GM21528 (cell line): ENCODE measurements around the gene TAX1BP3.
A peak's percentile ranks its signal among the peaks of the same experiment; 100 is the strongest.

ENCODE experiments used
- ATAC-seq: cut with Tn5 transposase; IDR thresholded peaks from one replicate; pipeline ENCODE4 v1.9.1; 2021; ENCODE audit warnings: mild to moderate bottlenecking, moderate library complexity; ENCODE audit not compliant: unreplicated experiment, low FRiP score

Gene TAX1BP3

DNA sequence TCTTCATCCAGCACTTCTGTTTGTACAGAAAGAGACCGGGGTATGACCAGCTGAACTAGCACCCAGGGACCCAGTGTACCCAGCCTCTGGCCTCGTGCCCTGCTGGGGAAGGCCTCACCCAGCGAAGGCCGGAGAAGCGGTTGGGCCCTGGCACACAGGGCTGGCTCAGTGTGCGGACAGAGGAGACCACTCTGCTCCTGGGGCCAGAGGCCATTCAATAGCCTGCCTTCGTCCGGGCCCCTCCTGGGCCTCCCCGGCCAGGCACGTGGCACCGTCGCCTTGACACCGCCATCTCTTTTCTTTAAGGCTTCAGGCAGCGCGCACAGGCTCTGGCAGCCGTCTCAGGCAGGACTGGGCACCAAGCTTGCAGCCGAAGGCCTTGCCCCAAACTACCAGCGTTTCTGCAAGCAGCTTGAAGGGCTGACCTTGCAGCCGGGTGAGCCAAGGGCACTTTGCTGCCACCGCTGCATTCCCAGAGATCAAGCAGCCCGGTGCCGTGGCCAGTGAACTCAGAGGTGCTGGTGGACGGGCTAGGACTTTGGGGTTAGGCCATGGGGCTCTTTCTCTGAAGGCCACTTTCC lies 8.0 kb downstream of the TAX1BP3 start:
- no peak for ATAC-seq

- ATAC-seq = no peak
Measured at GRCh38 chr17:3659541-3660111, 8.8 kb downstream of the TAX1BP3 start.

DNA sequence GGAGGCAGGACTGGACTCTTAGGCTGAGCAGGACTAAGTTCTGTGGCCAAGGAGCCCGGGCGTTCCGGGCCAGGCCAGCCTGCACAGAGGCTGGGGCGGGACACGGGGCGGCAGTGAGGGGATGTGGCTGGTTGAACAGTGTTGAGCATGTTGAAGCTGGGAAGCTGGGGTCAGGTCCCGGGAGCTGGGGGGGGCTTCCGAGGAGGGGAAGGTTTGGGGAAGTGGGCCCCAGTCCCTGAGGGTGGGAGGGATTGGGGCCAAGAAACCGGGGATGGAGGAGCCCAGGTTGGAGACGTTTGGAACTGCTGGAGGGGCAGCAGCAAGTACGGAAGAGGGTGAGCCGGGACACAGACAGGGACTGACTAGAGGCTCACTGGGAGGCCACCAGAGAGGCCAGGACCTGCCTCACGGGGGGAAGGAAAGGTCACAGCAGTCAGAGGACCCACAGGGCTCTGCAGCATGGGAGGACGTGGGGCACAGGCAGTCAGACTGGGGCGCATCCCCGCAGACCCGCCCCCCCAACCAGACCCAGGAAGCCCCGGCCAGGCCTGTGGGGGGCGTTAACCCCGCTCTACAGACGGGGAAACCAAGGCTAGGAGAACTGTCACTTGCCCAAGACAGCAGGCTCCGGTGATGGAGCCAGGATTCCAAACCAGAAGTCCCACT lies 9.5 kb downstream of the TAX1BP3 start:
- no peak for ATAC-seq

DNA sequence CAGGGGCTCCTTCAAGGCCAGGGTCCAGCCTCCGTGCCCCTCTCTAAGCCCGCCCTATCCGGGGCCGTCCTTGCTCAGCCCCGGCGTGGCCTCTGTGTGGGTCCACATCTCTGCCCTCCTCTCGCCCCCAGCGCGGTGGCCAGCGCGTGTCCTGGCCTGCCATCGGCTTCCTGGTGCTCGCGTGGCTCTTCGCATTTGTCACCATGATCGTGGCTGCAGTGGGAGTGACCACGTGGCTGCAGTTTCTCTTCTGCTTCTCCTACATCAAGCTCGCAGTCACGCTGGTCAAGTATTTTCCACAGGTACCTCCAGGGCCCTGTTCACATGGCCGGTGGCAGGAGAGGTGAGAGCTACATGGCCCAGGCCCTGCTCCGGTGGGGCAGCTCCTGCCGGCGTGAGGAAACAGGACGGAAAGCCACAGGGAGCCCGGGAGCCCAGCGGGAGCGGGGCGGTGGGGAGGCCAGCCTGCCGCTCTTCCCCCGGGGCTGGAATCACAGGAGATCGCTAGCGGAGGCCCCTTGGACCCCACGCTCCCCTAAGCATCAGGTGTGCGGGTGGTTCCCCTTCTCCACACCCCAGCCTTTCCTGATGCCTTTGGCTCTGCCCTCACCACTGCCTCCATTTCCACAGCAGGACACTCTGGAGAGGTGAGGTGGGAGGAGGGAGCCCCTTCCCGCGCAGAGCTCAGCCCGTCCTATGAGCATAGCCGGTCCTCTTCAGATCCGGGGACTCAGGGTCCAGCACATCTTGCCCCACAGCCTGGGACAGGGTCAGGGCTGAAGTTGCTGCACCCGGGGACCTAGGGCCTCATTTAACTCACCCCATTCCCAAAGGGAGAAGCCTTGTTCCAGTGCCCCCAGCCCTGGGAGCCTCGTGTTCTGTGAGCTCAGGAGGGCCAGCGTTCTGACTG lies 10.2 kb downstream of the TAX1BP3 start:
- no peak for ATAC-seq

DNA sequence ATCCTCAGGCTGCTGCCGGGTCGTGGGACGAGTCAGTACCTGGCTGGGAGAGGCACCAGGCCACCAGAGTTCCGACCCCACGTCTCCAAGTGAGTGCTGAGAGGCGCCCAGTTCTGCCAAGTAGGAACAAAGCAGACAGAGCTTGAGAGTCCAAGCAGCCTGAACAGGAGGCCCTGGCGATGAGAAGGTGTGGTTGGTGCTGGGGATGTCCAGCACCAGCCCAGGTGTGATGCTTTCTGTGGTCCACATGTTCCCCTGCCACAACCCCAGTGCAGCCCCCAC lies 10.8 kb downstream of the TAX1BP3 start:
- ATAC-seq = no peak

- ATAC-seq = no peak
Measured at GRCh38 chr17:3656755-3657587, 11.4 kb downstream of the TAX1BP3 start.

DNA sequence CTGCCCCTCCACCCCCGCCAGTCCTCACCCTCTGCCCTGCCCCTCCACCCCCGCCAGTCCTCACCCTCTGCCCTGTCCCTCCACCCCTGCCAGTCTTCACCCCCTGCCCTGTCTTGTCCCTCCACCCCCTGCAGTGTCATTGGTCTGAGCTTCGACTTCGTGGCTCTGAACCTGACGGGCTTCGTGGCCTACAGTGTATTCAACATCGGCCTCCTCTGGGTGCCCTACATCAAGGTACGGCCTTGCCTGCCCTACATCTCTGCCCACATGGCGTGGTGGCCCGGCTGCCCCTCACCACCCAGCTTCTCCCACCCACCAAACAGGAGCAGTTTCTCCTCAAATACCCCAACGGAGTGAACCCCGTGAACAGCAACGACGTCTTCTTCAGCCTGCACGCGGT lies 12.0 kb downstream of the TAX1BP3 start:
- ATAC-seq = no peak

DNA sequence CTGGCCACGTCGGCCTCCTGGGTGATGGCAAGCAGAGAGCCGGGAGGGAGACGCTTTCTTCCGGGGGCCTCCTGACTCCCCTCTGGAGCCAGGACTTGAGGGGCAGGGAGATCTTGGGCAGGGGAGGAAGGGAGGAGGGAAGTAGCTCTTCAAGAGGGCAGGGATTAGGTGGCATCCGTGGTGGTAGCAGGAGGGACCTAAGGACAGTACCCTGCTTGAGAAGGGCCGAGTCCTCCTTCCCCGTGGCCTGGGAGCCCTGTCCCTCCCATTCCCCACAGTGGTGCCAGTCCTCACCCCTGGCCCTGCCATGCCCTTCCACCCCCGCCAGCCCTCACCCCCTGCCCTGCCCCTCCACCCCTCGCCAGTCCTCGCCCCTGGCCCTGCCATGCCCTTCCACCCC lies 12.6 kb downstream of the TAX1BP3 start:
- ATAC-seq = no peak

DNA sequence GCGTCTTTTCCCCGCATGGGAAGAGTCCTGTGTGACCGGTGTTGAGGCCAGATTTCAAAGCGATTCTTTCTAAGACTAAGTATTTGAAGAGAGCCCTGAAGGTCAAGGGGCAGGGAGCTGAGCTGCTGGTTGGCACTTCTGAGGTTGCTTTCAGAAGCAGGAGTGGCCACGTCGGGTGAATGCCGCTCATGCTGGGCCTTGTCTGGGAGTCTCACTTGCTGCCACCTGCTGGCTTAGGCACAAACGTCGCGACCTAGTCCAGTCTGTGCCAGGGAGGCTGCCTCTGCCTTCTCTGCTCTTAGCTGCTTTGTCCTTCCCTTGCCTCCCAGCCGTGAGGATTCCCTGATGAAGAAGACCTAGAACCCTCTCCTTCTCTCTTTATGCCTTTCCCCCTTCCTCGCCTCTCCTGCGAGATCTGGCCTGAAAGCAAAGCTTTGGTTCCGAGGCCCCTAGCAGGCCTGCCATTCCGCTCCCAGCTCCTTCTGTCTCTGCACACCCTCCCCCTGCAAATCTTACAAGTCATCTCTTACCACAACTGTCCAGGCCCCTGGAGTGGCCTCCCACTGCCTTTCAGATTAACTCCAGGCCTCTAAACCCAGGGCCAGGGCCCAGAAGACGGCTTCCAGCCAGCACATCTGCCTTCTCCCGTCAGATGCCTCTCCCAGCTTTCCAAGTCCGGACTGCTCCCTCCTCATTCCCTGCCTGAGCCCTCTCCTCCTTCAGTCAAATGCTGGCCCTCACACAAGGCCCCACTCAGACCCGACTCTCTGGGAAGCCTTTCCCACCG lies 20.4 kb downstream of the TAX1BP3 start:
- no peak for ATAC-seq

GRCh38 chr17:3647251-3647650 lies 21.1 kb downstream of the TAX1BP3 start:
- no peak for ATAC-seq

DNA sequence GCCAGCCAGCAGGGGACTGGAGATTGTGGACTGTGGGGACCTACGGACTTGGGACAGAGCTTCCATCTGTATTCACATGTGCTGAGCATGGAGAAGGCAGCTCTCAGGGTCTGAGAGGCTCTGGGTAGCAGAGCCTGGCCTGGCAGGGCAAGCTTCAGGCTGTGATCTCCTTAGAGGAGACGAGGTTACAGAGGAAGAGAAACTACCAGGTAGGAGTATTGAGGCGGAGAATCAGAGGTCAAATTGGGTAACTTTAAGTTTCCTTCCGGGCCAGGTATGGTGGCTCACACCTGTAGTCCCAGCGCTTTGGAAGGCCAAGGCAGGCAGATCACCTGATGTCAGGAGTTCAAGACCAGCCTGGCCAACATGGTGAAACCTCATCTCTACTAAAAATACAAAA lies 23.1 kb downstream of the TAX1BP3 start:
- no peak for ATAC-seq

DNA sequence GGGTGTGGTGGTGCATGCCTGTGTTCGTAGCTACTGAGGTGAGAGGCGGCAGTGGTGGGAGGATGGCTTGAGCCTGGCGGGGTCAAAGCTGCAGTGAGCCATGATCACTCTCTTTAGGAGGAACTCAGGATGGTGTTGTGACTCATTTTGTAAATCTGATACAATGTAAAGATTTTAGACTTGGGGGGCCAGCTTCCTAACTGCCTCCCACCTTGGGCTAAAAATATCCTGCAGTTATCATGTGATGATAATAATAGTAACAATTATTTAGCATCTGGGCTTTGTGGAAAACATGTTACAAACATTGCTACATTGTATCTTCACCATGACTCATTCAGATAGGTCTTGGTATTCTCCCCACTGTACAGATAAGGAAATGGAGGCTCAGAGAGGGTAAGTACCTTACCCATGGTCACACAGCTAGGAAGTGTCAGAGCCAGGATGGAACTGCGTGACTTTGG lies 24.5 kb downstream of the TAX1BP3 start:
- no peak for ATAC-seq

GRCh38 chr17:3641717-3642486 lies 26.5 kb downstream of the TAX1BP3 start:
- no peak for ATAC-seq

DNA sequence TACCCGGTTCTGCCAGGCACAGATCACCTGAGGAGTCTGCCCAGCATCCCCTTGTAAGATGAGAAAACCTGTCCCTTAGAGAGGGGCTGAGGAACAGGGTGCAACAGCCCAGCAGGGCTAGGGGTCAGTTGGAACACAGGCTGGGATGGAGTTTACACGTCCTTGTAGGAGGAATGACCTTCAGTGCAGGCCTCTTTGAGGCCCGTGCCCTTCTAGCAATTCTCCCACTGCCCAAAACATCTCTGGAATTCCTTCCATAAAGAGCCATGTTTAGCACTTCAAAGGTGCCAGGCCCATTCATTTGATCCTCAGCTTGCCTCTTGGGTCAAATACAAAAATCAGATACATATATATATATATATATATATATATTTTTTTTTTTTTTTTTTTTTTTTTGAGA lies 27.4 kb downstream of the TAX1BP3 start:
- ATAC-seq = no peak

- ATAC-seq = no peak
Measured at GRCh38 chr17:3639981-3640596, 28.3 kb downstream of the TAX1BP3 start.

- peak; percentile 21 for ATAC-seq
Measured at GRCh38 chr17:3636908-3637373, 31.4 kb downstream of the TAX1BP3 start.

DNA sequence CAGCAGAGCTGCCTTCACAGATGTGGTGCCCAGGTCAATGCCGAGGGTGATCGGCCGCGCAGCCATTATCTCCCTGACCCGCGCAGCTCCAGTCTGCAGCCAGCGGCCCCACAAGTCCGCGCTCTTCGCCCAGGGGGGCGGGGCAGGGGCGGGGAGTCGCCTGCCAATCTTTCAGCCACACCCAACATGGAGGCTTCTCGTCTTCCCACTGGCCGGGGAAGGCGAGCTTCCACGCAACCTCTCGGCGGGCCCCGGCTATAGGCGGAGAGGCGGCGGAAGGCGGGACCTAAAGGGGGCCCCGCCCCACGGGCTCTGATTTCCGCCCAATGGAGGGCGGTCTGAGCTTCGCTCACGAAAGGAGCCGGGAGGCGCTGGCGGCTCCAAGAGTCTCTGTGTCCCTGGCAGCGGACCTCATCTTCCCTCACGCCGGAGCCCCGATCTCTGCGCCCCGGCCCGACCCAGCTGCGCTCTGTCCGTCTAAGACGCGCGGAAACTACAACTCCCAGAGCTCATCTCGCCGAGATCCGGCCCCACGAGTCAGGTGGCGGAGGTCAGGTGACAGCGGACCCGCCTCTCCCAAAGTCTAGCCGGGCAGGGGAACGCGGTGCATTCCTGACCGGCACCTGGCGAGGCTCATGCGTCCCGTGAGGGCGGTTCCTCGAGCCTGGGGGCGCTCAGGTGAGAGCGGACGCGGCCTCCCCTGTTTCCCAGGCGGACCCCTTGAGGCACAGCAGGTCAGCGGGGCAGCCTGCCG lies 32.0 kb downstream of the TAX1BP3 start, which contains the start of the genes CTNS and SHPK:
Gene CTNS, plus strand, starts transcription at position 607 of the 754 bp plus-strand sequence. CDS start 3,447 bp downstream, outside the sequence.
Gene SHPK, minus strand, starts transcription at position 97 of the 754 bp plus-strand sequence. Its CDS starts 31 bp downstream, at position 66.
- ATAC-seq = peak; percentile 91
